ENCODE measurements around the gene CCDC92.

Gene CCDC92

DNA sequence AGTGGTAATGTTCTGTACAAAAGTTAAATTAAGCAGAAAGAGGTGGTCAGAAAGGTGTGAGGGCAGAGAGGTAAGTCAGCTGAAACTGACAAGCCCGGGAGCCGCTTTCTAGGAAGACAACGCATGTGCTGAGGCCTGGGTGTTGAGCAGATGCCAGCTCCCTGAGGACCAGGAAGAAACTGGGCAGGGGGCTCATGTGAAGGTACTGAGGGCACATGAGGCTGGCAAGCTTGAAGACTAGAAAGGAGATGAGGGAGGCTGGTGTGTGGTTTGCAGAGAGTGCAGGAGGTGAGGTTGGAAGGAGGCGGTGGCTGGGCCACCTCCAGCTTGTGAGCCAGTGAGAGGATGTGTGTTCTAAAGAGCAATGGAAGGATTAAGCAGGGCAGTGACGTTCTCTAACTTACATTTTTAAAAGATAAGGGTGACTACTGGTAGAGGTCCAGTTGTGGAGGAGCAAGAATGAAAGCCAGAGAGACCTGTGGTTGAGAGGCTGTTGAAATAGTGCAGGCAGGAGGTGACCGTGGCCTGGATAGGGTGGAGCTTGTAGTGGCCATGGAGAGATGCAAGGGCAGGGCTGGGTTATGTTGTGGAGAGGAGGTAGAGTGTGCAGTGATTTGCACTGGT, 29.5 kb upstream of the CCDC92 start:
- DNase-seq, result no peak

DNA sequence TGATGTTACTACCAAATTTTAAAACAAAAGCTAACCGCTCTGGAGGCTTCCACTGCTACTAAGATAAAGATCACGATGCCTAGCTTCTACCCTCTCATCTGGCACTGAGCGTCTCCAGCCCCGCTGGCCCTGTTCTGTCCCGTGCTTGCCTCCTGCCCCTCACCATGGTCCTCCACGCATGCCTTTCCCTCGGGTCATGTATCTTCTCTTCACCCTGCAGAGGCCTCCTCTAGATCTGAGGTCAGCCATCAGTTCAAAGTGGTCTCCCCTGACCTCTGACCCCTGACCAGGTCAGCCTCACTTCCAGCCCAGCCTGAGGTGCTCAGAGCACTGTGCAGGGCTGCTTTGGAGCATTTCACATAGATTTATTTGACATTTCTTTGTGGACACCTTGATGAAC, 28.7 kb upstream of the CCDC92 start:
- DNase-seq, result no peak

DNA sequence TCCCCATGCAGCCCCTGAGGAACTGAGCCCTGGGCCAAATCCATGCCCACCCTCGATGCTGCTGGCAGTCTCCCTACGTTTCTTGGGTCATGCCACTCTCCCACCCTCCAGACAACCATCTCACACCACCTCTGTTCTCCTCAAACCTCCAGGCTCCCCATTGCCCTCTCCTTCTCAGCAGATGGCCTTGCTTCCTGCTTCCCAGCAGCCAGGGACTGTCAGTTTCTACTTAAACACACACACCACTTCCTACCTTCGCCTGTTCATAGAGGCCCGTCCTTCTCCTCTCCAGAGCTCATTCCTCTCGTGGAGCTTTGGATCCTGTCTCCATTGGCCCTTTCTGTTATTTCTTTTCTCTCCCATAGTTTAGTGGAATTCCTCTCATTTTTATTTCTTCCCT, 27.5 kb upstream of the CCDC92 start:
- DNase-seq, result no peak

DNA sequence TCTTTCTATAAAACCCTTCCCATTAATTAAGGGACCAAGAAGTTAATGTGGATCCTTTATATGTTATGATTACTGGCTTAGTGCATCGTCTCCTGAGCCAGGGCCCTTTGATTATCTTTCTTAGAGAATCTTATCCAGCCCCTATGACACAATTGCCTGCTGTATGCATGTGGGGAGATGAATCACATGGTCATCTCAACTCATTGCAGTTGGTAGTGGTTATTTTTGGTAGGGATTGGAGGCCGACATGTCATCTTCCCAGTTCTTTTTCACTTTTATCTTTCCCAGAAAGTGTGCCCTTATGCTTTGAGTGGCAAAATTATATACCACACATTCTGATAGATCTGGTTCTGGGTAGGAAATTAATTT, 26.3 kb upstream of the CCDC92 start:
- DNase-seq, result no peak

DNA sequence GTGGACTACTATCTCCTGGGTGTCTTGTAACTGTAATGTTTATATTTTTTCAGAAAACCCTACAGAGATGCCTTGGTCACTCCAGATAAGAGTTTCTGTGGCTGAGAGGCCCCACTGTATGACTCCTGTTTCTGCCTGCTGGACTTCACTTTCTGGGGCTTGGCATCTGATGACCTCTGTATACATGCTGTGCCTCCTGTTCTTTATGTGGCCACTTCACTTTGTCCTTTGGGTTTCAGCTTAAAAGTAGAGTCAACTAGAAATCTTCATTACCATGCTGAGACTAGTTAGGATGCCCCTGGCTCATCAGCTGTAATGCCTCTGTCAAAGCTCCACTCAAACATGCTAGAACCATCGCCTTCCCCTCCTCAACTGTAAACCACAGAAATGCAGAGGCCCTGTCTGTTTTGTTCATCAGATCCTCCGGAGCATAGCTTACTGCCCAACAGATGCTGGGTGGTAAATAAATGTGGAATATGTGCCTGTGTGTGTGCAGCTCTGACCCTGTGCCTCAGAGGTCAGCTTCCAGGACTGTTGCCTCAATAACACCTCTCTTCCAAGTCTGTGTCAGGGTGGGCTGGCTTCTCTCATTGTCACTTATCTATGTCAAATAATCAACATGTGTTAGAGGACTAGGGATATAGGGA, 25.8 kb upstream of the CCDC92 start:
- DNase-seq, result no peak

DNA sequence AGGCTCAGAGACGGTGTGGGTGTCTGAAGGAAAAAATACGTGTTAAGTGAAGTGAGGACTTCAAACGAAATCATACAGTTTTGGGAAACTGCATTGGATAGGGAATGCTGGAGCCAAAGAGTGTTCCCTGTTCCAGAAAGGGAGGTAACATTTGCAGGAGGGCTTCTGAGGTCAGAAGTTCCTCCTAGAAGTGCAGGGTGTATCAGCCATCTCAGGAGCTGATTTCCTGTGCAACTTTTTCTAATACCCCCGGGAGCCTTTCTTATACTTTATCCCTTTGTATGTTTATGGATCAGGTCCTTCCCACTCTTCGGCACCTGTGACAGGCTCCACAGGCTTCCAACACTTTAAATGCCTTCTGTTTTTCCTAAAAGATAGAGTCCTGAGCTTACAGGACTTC, 25.3 kb upstream of the CCDC92 start:
- no peak for DNase-seq

DNA sequence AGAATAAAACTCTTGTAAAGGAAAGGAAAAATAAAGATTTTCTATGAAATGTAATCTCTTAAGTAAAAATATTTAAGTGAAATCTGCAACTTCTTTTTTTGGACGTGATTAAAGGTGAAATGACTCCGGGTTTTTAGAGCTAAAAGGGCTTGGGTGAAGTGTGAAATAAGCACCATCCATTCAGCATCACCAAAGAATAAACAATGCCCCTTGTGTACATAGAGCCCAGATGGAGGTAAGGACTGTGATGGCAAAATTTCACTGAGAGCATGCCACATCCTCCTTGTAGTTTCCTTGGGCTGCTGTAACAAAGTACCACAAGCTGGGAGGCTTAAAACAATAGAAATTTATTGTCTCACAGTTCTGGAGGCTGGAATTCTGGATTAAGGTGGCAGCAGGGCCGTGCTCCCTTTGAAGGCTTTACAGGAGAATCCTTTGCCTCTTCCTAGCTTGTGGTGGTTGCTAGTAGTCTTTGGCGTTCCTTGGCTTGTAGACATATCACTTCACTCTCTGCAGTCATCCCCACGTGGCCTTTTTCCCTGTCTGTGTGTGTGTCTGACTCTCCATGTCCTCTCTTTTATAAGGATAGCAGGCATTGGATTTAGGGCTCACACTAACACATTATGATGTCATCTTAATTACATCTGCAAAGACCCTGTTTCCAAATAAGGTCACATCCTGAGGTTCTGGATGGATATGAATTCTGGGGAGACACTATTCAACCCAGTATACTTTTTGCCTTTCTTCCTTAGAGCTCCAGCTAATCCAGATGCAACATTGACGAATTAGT, 24.6 kb upstream of the CCDC92 start:
- DNase-seq, result no peak

DNA sequence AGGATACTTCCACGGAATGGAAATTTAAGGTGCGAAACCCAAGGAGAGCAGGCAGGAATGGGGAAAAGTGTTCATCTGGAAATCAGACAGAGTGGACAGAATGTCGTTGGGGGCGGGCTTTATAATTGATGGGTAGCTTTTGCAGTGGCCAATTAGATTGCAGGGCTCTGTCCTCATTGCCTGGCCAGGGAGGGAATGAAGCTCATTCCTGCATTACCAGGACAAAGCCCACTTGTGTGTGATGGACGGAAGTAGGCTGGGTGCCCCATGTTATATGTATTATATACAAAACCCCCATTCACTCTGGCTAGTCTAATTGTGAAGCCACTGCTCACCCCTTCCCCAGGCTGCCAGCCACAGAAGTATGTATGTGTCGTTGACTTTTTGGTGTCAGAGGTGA, 23.9 kb upstream of the CCDC92 start:
- no peak for DNase-seq

DNA sequence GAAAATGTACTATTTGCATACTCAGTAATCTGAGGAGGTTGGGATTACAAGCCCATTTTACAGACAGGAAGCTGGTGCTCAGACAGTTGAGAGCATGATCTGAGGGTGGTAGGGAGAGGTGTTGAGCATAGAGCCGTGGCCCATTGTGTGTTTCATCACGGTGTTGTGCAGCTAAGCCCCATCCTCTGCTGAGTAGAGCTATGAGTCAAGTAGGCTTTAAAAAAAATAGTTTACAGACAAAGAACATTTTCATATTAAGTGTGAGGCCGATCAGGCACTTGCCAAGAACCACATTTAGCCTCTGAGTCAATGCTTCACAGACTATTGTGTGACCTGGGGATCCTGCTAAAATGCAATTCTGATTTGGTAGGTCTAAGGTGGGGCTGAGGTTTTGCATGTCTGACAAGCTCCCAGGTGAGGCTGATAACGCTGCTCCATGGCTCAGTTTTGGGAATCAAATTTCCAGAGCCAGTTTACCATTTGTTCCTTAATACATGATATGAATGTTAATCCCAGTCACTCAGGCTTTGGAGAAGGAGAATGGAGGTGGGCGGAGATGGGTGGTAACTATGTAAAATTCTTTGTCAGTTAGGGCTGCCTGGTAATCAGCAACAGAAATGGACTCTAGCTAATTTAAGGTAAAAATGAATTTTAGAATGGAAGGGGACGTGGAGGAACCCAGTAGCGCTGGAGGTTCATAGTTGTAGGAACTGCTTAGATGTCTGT, 22.6 kb upstream of the CCDC92 start:
- no peak for DNase-seq

DNA sequence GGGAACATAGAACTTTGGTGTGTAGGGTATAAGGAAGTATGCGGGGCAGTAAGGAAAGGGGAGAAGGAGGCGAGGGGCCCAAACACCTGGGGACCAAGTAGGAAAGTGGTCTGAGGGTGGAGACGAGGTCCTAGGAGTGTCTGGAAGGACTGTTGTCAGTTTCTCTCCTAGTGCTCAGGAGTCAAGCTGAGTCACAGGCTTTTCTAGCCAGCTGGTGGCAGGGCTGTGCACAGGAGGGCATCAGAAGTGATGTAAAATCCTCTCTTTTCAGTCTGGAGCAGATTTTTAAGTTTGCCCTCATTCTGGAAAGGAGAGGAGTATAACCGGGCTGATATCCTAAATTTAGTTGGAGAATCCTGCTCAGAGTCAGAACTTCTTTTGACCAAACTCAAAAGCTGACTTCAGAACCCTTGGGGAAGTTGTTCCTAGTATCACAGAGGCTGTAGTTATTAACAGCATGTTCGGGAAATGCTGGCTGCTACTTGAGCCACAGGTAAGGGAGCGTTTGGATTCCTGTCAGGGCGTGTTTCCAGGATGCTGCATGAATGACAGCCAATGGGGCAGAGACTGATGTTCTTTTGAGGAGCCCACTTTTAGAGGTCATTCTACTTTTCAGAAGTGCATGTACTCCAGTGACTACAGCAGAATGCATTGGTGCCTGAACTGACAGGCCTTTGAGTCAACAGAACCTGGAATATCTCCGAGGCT, 19.6 kb upstream of the CCDC92 start:
- DNase-seq, result no peak

DNA sequence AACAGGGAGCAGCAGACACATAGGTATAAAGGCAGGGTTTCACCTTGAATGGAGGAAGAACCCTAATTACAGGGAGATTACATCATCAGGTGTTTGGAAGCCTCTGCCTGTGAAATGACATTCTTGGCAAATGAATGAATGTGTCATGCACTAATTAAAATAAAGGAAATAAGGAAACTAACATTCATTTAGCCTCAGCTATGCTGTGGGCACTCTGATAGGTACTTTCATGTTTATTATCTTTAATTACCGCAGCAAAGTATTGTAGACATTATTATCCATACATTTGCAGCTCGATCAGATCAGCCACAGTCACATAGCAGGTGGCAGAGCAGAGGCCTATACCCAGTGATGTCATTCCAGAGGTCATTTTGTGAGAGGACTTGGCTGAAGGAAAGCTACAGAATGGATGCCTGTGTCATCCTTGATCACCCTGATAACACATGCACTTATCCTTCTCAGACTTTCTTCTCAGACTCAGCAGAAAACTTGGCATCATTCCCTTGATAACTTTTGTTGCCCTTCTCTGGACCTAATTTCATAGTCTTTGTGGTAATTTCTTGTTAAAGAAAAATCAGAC, 18.8 kb upstream of the CCDC92 start:
- no peak for DNase-seq

DNA sequence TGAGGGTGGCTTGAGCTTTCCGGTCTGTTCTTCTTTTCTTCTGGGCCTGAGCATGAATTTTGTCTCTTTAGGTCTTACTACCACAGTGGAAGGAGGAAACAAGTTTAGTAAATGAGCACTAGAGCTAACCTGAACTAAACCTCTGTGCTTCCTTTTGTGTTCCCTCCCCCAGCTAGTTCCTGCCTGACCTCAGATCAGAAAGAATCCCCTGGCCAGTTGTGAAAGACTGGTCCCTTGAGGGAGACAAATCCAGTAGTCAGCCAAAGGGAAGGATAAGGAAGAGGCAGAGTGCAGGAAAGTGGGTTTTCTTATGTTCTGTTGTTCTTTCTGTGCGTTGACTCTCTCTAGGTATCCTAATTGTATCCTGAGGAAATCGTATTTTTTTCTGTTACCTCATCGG, 17.9 kb upstream of the CCDC92 start:
- DNase-seq, result no peak

DNA sequence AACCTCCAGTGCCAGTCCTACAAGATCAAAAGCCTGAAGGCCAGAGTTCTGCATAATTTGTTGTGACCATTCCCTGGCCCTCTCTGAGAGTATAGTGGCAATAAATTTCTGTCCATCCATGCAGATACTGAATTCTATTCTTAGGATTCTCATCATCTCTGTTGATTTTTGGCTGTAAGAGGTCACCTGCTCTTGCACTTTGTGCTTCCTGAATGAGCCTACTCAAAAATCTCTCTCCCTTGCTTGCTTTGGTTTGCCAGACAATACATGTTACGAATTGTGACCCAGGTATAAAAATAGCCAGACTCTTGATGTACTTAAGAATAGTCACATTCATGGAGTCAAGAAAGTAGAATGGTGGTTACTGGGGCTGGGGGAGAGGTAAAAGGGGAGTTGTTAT, 17.1 kb upstream of the CCDC92 start:
- no peak for DNase-seq

DNA sequence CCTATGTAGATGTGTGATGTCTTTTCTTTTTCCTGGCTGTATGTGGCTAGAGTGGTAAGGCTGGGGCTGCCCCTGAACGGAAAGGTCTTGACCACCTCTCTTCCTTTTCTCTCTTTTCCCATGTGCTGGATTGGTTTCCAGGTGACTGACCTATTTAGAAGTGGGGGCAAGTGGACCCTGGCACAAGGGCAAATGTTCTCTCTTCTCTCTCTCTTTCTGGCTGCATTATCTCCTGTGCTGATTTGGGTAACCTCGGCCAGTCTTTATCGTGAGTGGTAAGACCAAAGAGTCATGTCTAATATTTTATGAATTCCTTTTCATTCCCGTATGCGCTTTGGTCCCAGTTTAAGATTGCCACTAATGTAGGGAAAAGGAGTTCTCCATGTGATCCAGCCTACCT, 16.5 kb upstream of the CCDC92 start:
- no peak for DNase-seq

DNA sequence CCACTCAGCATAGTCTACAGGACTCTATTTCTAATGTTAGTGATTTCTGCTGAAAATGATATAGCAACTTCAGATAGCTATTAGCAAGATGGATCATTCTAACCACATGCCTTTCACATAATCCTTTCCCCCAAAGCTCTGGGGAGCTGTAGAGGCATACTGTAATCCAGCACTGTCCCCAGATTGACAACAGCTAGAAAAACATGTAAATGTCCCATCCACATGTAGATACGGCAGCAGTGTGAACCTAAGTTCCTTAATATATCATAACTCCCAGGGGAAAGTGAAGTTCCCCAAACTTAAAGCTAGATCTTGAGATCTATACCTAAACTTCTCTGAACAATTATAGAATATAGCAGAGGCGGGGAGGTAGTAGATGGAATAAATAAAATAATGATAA, 14.4 kb upstream of the CCDC92 start:
- no peak for DNase-seq

DNA sequence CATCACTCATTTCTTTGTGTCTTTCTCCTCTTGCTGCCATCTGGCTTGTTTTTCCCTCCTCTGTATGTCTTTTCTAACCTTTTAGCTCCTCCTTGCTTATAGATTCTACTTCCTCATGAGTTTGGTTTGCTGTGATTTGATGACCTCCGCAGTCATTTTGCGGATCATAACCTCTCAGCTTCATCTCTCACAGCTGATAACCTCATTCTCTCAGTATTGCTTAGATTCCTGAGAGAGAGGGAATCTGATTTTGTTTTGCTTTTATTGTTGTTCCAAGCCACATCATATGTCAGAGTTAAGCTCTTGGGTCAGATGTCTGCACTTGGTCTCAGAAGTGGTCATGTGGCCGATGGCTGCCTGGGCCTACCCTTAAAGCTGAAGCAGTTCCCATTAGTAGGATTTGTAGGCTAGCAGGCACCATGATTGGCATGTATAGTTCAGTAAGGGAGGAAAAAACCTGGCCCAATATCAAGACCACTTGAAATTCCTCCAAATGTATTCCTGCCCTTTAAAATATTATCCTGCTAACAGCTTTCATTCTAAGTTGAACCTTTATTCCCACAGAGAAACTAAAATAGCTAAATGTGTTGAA, 13.8 kb upstream of the CCDC92 start:
- no peak for DNase-seq

DNA sequence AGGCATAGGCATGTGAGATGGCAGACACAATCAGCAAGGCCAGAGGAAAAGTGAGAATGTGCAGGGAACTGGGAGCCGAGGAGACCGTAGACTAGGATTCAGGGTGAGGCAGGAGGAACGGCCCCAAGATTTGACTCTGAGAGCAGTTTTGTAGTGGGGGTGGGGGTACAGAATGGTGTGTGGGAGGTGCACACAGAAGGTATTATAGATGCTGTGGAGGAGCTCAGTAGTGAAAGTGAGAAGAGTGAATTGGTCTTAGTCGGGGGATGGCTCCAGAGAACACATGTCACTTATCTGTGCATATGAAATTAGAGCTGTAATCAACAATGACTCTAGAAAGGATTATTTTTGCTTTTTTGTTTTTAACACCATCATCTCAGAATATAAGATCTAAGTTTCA, 12.3 kb upstream of the CCDC92 start:
- DNase-seq, result no peak

DNA sequence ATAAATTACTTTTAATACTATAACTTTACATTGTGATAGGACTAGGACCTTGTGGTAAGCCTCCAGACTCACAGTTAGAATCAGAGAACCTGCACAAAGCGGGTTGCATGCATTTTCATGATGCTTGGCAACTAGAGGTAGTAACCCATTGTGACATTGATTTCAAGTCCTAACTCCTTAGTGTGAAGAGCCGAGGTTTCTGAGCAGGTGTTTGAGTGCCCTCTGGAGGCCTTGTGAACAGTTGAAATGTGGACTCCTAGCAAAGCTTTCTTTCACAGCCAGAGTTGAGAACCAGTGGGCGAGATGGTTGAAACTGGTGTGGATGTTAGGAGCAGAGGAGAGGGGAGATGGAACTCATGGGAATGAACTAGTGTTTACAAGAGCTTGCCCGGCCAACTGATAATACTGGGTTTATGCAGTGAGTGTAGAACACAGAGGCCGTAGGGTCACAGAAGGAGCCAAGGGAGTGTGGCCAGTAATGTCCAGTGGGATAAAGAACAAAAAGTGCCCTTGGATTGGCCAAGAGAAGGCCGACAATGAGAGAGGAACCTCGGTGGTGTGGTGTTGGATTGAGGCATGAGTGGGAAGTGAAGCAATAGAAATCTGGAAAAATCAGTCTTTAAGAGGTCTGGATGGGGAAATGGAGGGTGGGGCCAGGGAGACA, 11.3 kb upstream of the CCDC92 start:
- DNase-seq, result peak in 5 of 6 experiments; percentile 28 to 64 (median 29)

DNA sequence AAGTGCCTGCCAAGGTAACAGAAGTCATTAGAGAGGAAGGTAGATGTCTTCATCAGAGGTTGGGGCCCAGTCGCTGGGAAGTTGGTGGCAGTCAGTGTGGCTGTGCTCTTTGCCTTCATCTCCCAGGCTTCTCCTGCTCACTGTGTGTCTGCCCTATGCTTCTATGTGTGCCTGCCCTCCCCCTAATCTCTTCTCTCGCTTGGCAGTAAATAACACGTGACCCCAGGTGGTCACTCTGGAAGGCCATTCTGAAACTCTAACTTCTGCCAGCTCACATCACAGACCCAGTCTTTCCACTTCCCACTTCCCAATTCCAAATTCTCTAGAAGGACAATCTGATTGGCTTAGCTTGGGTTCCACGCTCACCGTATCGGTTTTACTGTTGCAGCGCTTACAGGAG, 9.6 kb upstream of the CCDC92 start:
- DNase-seq, result no peak

DNA sequence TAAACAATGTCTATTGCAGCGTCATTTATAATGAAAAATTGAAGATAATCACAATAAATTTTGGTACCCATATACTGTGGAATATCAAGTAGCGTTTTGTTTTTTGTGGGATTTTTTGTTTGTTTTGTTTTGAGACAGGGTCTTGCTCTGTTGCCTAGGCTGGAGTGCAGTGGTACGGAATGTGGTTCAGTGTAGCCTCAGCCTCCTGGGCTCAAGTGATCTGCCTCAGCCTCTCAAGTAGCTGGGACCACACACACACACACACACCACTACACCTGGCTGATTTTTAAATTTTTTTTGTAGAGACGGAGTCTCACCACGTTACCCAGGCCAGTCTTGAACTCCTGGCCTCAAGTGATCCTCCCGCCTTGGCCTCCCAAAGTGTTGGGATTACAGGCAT, 6.9 kb upstream of the CCDC92 start:
- DNase-seq, result no peak

DNA sequence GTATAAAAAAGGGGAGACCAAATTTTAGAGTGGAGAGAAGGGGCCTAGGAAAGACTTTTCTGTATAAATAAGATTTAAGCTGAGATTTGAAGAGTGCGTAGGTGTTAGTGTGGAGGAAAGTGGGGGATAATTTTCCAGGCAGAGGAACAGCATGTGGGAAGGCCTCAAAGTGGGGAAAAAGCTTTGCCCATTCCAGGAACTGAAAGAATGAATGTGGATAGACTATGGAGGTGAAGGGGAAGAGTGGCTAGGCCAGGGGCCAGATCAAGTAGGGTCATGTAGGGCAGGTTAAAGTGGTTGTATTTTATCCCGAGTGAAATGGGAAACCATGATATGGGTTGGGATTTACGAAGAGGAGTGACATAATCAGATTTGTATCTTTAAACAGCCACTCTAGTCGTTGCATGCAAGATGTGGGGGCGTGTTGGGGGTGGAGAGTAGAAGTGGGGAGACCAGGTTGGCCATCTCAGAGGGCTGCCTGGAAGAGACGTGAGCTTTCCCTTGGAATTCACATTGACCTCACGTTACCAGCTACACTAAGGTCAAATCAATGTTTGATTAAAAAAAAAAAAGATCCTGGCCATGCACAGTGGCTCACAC, 3.7 kb upstream of the CCDC92 start:
- no peak for DNase-seq
